Measurements from ENCODE around the gene BABAM1. TPM values are rescaled to one million over a fixed set of nuclear protein-coding genes. Genes with fewer than 3 reads are reported as not detected.

Gene BABAM1
- polyA plus RNA-seq, 3 donors, result 76.9 to 106 (median 90.3) TPM

GRCh38 chr19:17262557-17262956 is 4.7 kb upstream of the BABAM1 start:
- H3K4me2 ChIP-seq (replicated peaks; ENCODE audit: extremely low read depth, low read length, poor library complexity, severe bottlenecking), result no peak overlapping the region
- TF ChIP-seq CTCF (IDR thresholded peaks at IDR 0.05), result no peak
- intact Hi-C loops (cut with micrococcal nuclease), result loop anchor here in 1 of 2 donors (10.0 kb wide), 1 partner anchor 592 kb away; the partner anchor contains the start of gene RPL18A
- Mint-ChIP-seq H3K4me1 (peaks cover 20% of the 10 kb centered on the region), H3K9me3 (peaks cover 0 to 5% (median 0%) of the 10 kb centered on the region in 7 donors), H3K27ac (no peak overlapping the region), H3K4me3 (no peak overlapping the region), H3K27me3 (ENCODE audit: low read depth in 3 of 3) (peaks cover 2 to 5% (median 3%) of the 10 kb centered on the region in 3 donors), H3K36me3 (no peaks in the 10 kb centered on the region)
- no peaks in the 10 kb centered on the region for H3K36me3 ChIP-seq (replicated peaks in 1 of 2; ENCODE audit: control insufficient read depth in 1 of 2, insufficient read depth in 2 of 2, low read length in 2 of 2)
- WGBS (ENCODE audit: insufficient coverage), result 88% methylated on average over 16 of the region's 16 CpGs
- no peak for DNase-seq
- H3K9me3 ChIP-seq (replicated peaks in 1 of 2; ENCODE audit: control insufficient read depth in 1 of 2, insufficient read depth in 1 of 2, low read length in 2 of 2), result no peaks in the 10 kb centered on the region
- no peak overlapping the region for H3K9ac ChIP-seq (ENCODE audit: insufficient read depth, low read length, poor library complexity, severe bottlenecking)
- H3K27ac ChIP-seq (ENCODE audit: low read depth in 1 of 2, low read length in 2 of 2), result no peak overlapping the region
- no peak overlapping the region for H3K4me3 ChIP-seq (replicated peaks in 1 of 3; ENCODE audit: low read depth in 2 of 3, low read length in 3 of 3)
- H3K79me2 ChIP-seq (ENCODE audit: insufficient read depth, low read length), result peaks cover 3% of the 10 kb centered on the region
- H3K4me1 ChIP-seq (ENCODE audit: control insufficient read depth in 1 of 2, insufficient read depth in 2 of 2, low read length in 2 of 2), result peaks cover 7 to 8% of the 10 kb centered on the region in 2 donors
- no peak overlapping the region for H2AFZ ChIP-seq (ENCODE audit: insufficient read depth, low read depth, low read length, poor library complexity, severe bottlenecking)
- no peaks in the 10 kb centered on the region for H3K27me3 ChIP-seq (ENCODE audit: control insufficient read depth in 2 of 2, insufficient read depth in 2 of 2, low read length in 2 of 2)
- no peaks in the 10 kb centered on the region for H4K20me1 ChIP-seq (ENCODE audit: insufficient read depth, low read length)

- H3K9ac ChIP-seq (ENCODE audit: insufficient read depth, low read length, poor library complexity, severe bottlenecking), result no peak overlapping the region
- Mint-ChIP-seq H3K9me3 (peaks cover 0 to 3% (median 0%) of the 10 kb centered on the region in 7 donors), H3K4me1 (peaks cover 26% of the 10 kb centered on the region), H3K27me3 (ENCODE audit: low read depth in 3 of 3) (peaks cover 2 to 5% (median 3%) of the 10 kb centered on the region in 3 donors), H3K4me3 (no peak overlapping the region), H3K27ac (peak overlapping the region in 1 of 7 donors; percentile 46), H3K36me3 (peaks cover 0 to 4% of the 10 kb centered on the region in 2 donors)
- intact Hi-C loops (cut with micrococcal nuclease), result loop anchor here in 1 of 2 donors (10.0 kb wide), 1 partner anchor 591 kb away; the partner anchor contains the start of gene RPL18A
- peaks cover 0 to 2% of the 10 kb centered on the region in 2 donors for H3K36me3 ChIP-seq (replicated peaks in 1 of 2; ENCODE audit: control insufficient read depth in 1 of 2, insufficient read depth in 2 of 2, low read length in 2 of 2)
- H3K4me3 ChIP-seq (replicated peaks in 1 of 3; ENCODE audit: low read depth in 2 of 3, low read length in 3 of 3), result no peak overlapping the region
- peaks cover 16 to 17% of the 10 kb centered on the region in 2 donors for H3K4me1 ChIP-seq (ENCODE audit: control insufficient read depth in 1 of 2, insufficient read depth in 2 of 2, low read length in 2 of 2)
- H3K27ac ChIP-seq (ENCODE audit: low read depth in 1 of 2, low read length in 2 of 2), result no peak overlapping the region
- H3K4me2 ChIP-seq (replicated peaks; ENCODE audit: extremely low read depth, low read length, poor library complexity, severe bottlenecking), result no peak overlapping the region
- 94% methylated on average over 17 of the region's 23 CpGs for WGBS (ENCODE audit: insufficient coverage)
- peaks cover 15% of the 10 kb centered on the region for H3K79me2 ChIP-seq (ENCODE audit: insufficient read depth, low read length)
- TF ChIP-seq CTCF (IDR thresholded peaks at IDR 0.05), result no peak
- DNase-seq, result no peak
- H4K20me1 ChIP-seq (ENCODE audit: insufficient read depth, low read length), result no peaks in the 10 kb centered on the region
- H2AFZ ChIP-seq (ENCODE audit: insufficient read depth, low read depth, low read length, poor library complexity, severe bottlenecking), result peak overlapping the region; percentile 29
- no peaks in the 10 kb centered on the region for H3K9me3 ChIP-seq (replicated peaks in 1 of 2; ENCODE audit: control insufficient read depth in 1 of 2, insufficient read depth in 1 of 2, low read length in 2 of 2)
- H3K27me3 ChIP-seq (ENCODE audit: control insufficient read depth in 2 of 2, insufficient read depth in 2 of 2, low read length in 2 of 2), result no peaks in the 10 kb centered on the region
These were observed 3.3 kb upstream of the BABAM1 start for GRCh38 chr19:17263712-17264640.
